A673 (cell line): ENCODE results near the gene ARNT2. TPM values are rescaled to one million over a fixed set of nuclear protein-coding genes. Genes with fewer than 3 reads are reported as not detected.

Experiments
- BruUV-seq: library from RNA; stranded (reverse); fragments of 400-500 nt; replicated peaks from 2 replicates; lab custom pipeline; 2021; lab: Mats Ljungman, UMichigan
- CTCF ChIA-PET: fragments of 300-600 bp; sonication (Branson Sonifier 250); formaldehyde crosslinking; loops from one replicate; lab custom pipeline; 2022; ENCODE audit warnings: antibody characterized with exemption; lab: Charles Lee
- POLR2A ChIA-PET: fragments of 300-600 bp; sonication (Branson Sonifier 250); formaldehyde crosslinking; loops from one replicate; lab custom pipeline; 2022; ENCODE audit warnings: antibody characterized with exemption; ENCODE audit not compliant: low non-redundant PET; lab: Charles Lee
- DNase-seq: peaks from one replicate; pipeline ENCODE4 v3.0.0-alpha.2; 2015; ENCODE audit warnings: low spot score
- H3K27ac ChIP-seq: fragments of 200-600 bp; sonication (generic); 2 replicates; pipeline ENCODE4 v1.5.1; 2016; ENCODE audit warnings: mixed run types, low read depth, mild to moderate bottlenecking, mixed read lengths, antibody characterized with exemption, low read length; ENCODE audit not compliant: poor library complexity, severe bottlenecking
- H3K27me3 ChIP-seq: fragments of 200-600 bp; sonication (generic); replicated peaks from 2 replicates; pipeline ENCODE4 v1.6.1; 2017; ENCODE audit warnings: mixed run types, low read depth, mild to moderate bottlenecking, mixed read lengths, antibody characterized with exemption, low read length; ENCODE audit not compliant: insufficient read depth, poor library complexity
- H3K36me3 ChIP-seq: fragments of 200-600 bp; sonication (generic); 2 replicates; pipeline ENCODE4 v1.6.1; 2016; ENCODE audit warnings: mixed run types, mild to moderate bottlenecking, mixed read lengths, antibody characterized with exemption, low read length; ENCODE audit not compliant: insufficient read depth, poor library complexity, severe bottlenecking
- H3K4me1 ChIP-seq: fragments of 200-600 bp; sonication (generic); 2 replicates; pipeline ENCODE4 v1.6.1; 2017; ENCODE audit warnings: mixed run types, mild to moderate bottlenecking, mixed read lengths, antibody characterized with exemption, low read length; ENCODE audit not compliant: insufficient read depth, poor library complexity, severe bottlenecking
- H3K4me3 ChIP-seq: fragments of 200-600 bp; sonication (generic); 2 replicates; pipeline ENCODE4 v1.5.1; 2016; ENCODE audit warnings: low read depth, mixed run types, mild to moderate bottlenecking, mixed read lengths, low read length; ENCODE audit not compliant: poor library complexity, severe bottlenecking
- H3K9me3 ChIP-seq: fragments of 200-600 bp; sonication (generic); 2 replicates; pipeline ENCODE4 v1.6.1; 2016; ENCODE audit warnings: mixed run types, low read depth, mild to moderate bottlenecking, mixed read lengths, antibody characterized with exemption, low read length; ENCODE audit not compliant: poor library complexity, severe bottlenecking
- CTCF ChIP-seq: fragments of 300-800, 200-600 bp; sonication (generic); conservative IDR thresholded peaks from 2 replicates; pipeline ENCODE4 v1.5.1; 2017; ENCODE audit warnings: low read depth, mild to moderate bottlenecking, antibody characterized with exemption, low read length, moderate library complexity, mixed read lengths
- EZH2 ChIP-seq: fragments of 200-600 bp; sonication (generic); IDR thresholded peaks from 2 replicates; pipeline ENCODE4 v1.6.1; 2017; ENCODE audit warnings: borderline replicate concordance, low read depth, mild to moderate bottlenecking, mixed read lengths, antibody characterized with exemption, low read length; ENCODE audit not compliant: poor library complexity, severe bottlenecking
- intact Hi-C: fragments of 100-400 bp; cut with micrococcal nuclease; formaldehyde crosslinking; loops from one replicate; pipeline ENCODE4 v1.10.0; 2022; ENCODE audit not compliant: unreplicated experiment
- total RNA-seq: library from RNA; stranded (reverse); gene quantifications from 2 replicates; pipeline ENCODE4 v1.2.3, GENCODE V29; 2021

Gene ARNT2
- total RNA-seq, 1 experiment from 2014 or later: 2.1 TPM

GRCh38 chr15:80580106-80580505 is 175.9 kb downstream of the ARNT2 start:
- CTCF ChIA-PET: no interaction called here
- DNase-seq: no peak
- H3K4me1 ChIP-seq: no peaks in the 10 kb centered on the region
- no TSS peak for BruUV-seq
- TF ChIP-seq EZH2: no peak
- no peak for TF ChIP-seq CTCF
- no peaks in the 10 kb centered on the region for H3K27me3 ChIP-seq
- H3K9me3 ChIP-seq: no peaks in the 10 kb centered on the region
- no peak overlapping the region for H3K4me3 ChIP-seq
- H3K36me3 ChIP-seq: no peaks in the 10 kb centered on the region
- POLR2A ChIA-PET: no interaction called here
- intact Hi-C loops: no loop called here
- no peak overlapping the region for H3K27ac ChIP-seq

GRCh38 chr15:80580536-80581260 is 176.5 kb downstream of the ARNT2 start:
- H3K9me3 ChIP-seq: no peaks in the 10 kb centered on the region
- no peaks in the 10 kb centered on the region for H3K4me1 ChIP-seq
- intact Hi-C loops: no loop called here
- POLR2A ChIA-PET: no interaction called here
- CTCF ChIA-PET: no interaction called here
- no peaks in the 10 kb centered on the region for H3K36me3 ChIP-seq
- H3K27me3 ChIP-seq: no peaks in the 10 kb centered on the region
- TF ChIP-seq CTCF: no peak
- no peak for TF ChIP-seq EZH2
- no peak overlapping the region for H3K4me3 ChIP-seq
- no TSS peak for BruUV-seq
- no peak for DNase-seq
- no peak overlapping the region for H3K27ac ChIP-seq

- ChIA-PET POLR2A (no interaction called here), CTCF (no interaction called here)
- H3K9me3 ChIP-seq: no peaks in the 10 kb centered on the region
- H3K27me3 ChIP-seq: no peaks in the 10 kb centered on the region
- no peaks in the 10 kb centered on the region for H3K36me3 ChIP-seq
- intact Hi-C loops: no loop called here
- BruUV-seq: no TSS peak
- H3K27ac ChIP-seq: no peak overlapping the region
- DNase-seq: no peak
- no peak overlapping the region for H3K4me3 ChIP-seq
- TF ChIP-seq EZH2: no peak
- no peak for TF ChIP-seq CTCF
- H3K4me1 ChIP-seq: no peaks in the 10 kb centered on the region
These were observed 177.8 kb downstream of the ARNT2 start for GRCh38 chr15:80581976-80582375.
